HepG2 (cell line): Measurements from ENCODE around the gene TMC8. TPM values are rescaled to one million over a fixed set of nuclear protein-coding genes. Genes with fewer than 3 reads are reported as not detected.

Experiments
- ARNT ChIP-seq: fragments of 450-650 bp; IDR thresholded peaks from 2 replicates; pipeline ENCODE4 v1.6.1; 2017
- CBX5 ChIP-seq: sonication (generic); formaldehyde crosslinking; IDR thresholded peaks from 2 replicates; pipeline ENCODE4 v1.4.0; 2020; ENCODE audit warnings: missing genetic modification reagents, borderline replicate concordance
- CHD2 ChIP-seq: IDR thresholded peaks from 2 replicates; pipeline ENCODE4 v1.6.1; 2011; ENCODE audit warnings: low read depth, low read length, improper control_type of control experiment
- CREM ChIP-seq, 2 experiments: sonication (generic) in 1 of 2; formaldehyde crosslinking in 1 of 2; IDR thresholded peaks; 2 replicates each; pipeline versions ENCODE4 v1.4.0 to v1.6.1; 2016 to 2020; ENCODE audit warnings: antibody characterized with exemption in 1 of 2, mild to moderate bottlenecking in 1 of 2, missing genetic modification reagents in 1 of 2
- ETV6 ChIP-seq: sonication (generic); formaldehyde crosslinking; conservative IDR thresholded peaks from 2 replicates; pipeline ENCODE4 v1.4.0; 2020; ENCODE audit warnings: missing genetic modification reagents
- HDAC1 ChIP-seq: sonication (generic); formaldehyde crosslinking; IDR thresholded peaks from 2 replicates; pipeline ENCODE4 v1.5.1; 2020; ENCODE audit warnings: mild to moderate bottlenecking, missing genetic modification reagents
- HMG20A ChIP-seq: IDR thresholded peaks from 2 replicates; pipeline ENCODE4 v1.6.1; 2016; ENCODE audit warnings: borderline replicate concordance
- JARID2 ChIP-seq: sonication (generic); formaldehyde crosslinking; IDR thresholded peaks from 2 replicates; pipeline ENCODE4 v1.8.1; 2023; ENCODE audit warnings: missing genetic modification reagents, inconsistent platforms; ENCODE audit not compliant: insufficient replicate concordance
- MAX ChIP-seq: IDR thresholded peaks from 2 replicates; pipeline ENCODE4 v1.6.1; 2012; ENCODE audit warnings: inconsistent platforms
- NCOA1 ChIP-seq: sonication (generic); formaldehyde crosslinking; IDR thresholded peaks from 2 replicates; pipeline ENCODE4 v1.9.0; 2021; ENCODE audit warnings: missing genetic modification reagents
- NONO ChIP-seq, 2 experiments: fragments of 450-650 bp in 1 of 2; sonication (generic) in 1 of 2; formaldehyde crosslinking in 1 of 2; IDR thresholded peaks in 1 of 2; conservative IDR thresholded peaks in 1 of 2; 2 replicates each; pipeline versions ENCODE4 v1.6.1 to v1.8.0; 2017 to 2022; ENCODE audit warnings: mild to moderate bottlenecking in 1 of 2, missing genetic modification reagents in 1 of 2, moderate library complexity in 1 of 2
- NR1H2 ChIP-seq: sonication (generic); formaldehyde crosslinking; IDR thresholded peaks from 2 replicates; pipeline ENCODE4 v1.8.1; 2022; ENCODE audit warnings: low read depth, missing genetic modification reagents, borderline replicate concordance
- NR2F2 ChIP-seq: IDR thresholded peaks from 2 replicates; pipeline ENCODE4 v1.6.1; 2012; ENCODE audit warnings: low read depth, inconsistent platforms, borderline replicate concordance
- PCBP1 ChIP-seq: fragments of 200-400 bp; formaldehyde crosslinking; IDR thresholded peaks from 2 replicates; pipeline ENCODE4 v1.6.1; 2017; ENCODE audit warnings: mild to moderate bottlenecking, low read depth, low read length, borderline replicate concordance
- PHF8 ChIP-seq: sonication (generic); formaldehyde crosslinking; IDR thresholded peaks from 2 replicates; pipeline ENCODE4 v1.5.0; 2020; ENCODE audit warnings: missing genetic modification reagents
- RAD51 ChIP-seq: fragments of 450-650 bp; IDR thresholded peaks from 2 replicates; pipeline ENCODE4 v1.6.1; 2016; ENCODE audit warnings: borderline replicate concordance
- RCOR2 ChIP-seq: IDR thresholded peaks from 2 replicates; pipeline ENCODE4 v1.6.1; 2016; ENCODE audit warnings: missing biosample characterization, missing genetic modification reagents
- SMC3 ChIP-seq: IDR thresholded peaks from 2 replicates; pipeline ENCODE4 v1.6.1; 2011; ENCODE audit warnings: low read length, improper control_type of control experiment
- TMF1 ChIP-seq: sonication (generic); formaldehyde crosslinking; IDR thresholded peaks from 2 replicates; pipeline ENCODE4 v1.8.1; 2022; ENCODE audit warnings: low read depth, missing genetic modification reagents
- XBP1 ChIP-seq: sonication (generic); formaldehyde crosslinking; IDR thresholded peaks from 2 replicates; pipeline ENCODE4 v1.5.0; 2020; ENCODE audit warnings: missing genetic modification reagents
- ZBTB4 ChIP-seq: sonication (generic); formaldehyde crosslinking; IDR thresholded peaks from 2 replicates; pipeline ENCODE4 v1.4.0; 2020; ENCODE audit warnings: missing genetic modification reagents, mild to moderate bottlenecking, borderline replicate concordance
- ZKSCAN5 ChIP-seq: sonication (generic); formaldehyde crosslinking; IDR thresholded peaks from 2 replicates; pipeline ENCODE4 v1.5.1; 2020; ENCODE audit warnings: mild to moderate bottlenecking, missing genetic modification reagents
- ZNF382 ChIP-seq: sonication (generic); formaldehyde crosslinking; IDR thresholded peaks from 2 replicates; pipeline ENCODE4 v1.5.0; 2020; ENCODE audit warnings: missing genetic modification reagents, mild to moderate bottlenecking, borderline replicate concordance
- ZNF383 ChIP-seq: sonication (generic); formaldehyde crosslinking; IDR thresholded peaks from 2 replicates; pipeline ENCODE4 v1.4.0; 2020; ENCODE audit warnings: missing genetic modification reagents, mild to moderate bottlenecking, borderline replicate concordance
- ZNF432 ChIP-seq: sonication (generic); formaldehyde crosslinking; IDR thresholded peaks from 2 replicates; pipeline ENCODE4 v1.5.0; 2020; ENCODE audit warnings: missing genetic modification reagents, mild to moderate bottlenecking, borderline replicate concordance
- ZNF629 ChIP-seq: sonication (generic); formaldehyde crosslinking; conservative IDR thresholded peaks from 2 replicates; pipeline ENCODE4 v1.5.0; 2020; ENCODE audit warnings: missing genetic modification reagents
- ZNF652 ChIP-seq: IDR thresholded peaks from 2 replicates; pipeline ENCODE4 v1.6.1; 2016; ENCODE audit warnings: low read depth, borderline replicate concordance
- ZNF672 ChIP-seq: sonication (generic); formaldehyde crosslinking; IDR thresholded peaks from 2 replicates; pipeline ENCODE4 v1.8.1; 2022; ENCODE audit warnings: missing genetic modification reagents
- ZNF761 ChIP-seq: sonication (generic); formaldehyde crosslinking; conservative IDR thresholded peaks from 2 replicates; pipeline ENCODE4 v1.4.0; 2020; ENCODE audit warnings: mild to moderate bottlenecking, missing genetic modification reagents
- ZNF766 ChIP-seq: sonication (generic); formaldehyde crosslinking; IDR thresholded peaks from 2 replicates; pipeline ENCODE4 v1.5.0; 2020; ENCODE audit warnings: missing genetic modification reagents, borderline replicate concordance
- ZNF777 ChIP-seq: sonication (generic); formaldehyde crosslinking; IDR thresholded peaks from 2 replicates; pipeline ENCODE4 v1.4.0; 2020; ENCODE audit warnings: missing genetic modification reagents
- polyA plus RNA-seq, 8 experiments: library from polyadenylated mRNA; depleted of rRNA in 3 of 8; stranded (reverse) in 7 of 8; unstranded in 1 of 8; fragments of >200 nt; fragmentation: Illumina TruSeq in 4 of 8; extraction: Trizol in 4 of 8; gene quantifications; 2 replicates each; pipeline versions ENCODE4 v1.2.1 to v1.2.3, GENCODE V29; 2011 to 2016; ENCODE audit warnings: low read depth in 4 of 8, missing spikeins in 1 of 8, mixed read lengths in 1 of 8; ENCODE audit not compliant: insufficient read depth in 1 of 8
- total RNA-seq, 5 experiments: library from RNA; depleted of rRNA; stranded (reverse); fragments of >200 nt; fragmentation: Illumina TruSeq; extraction: Trizol; gene quantifications; 2 replicates each; pipeline ENCODE4 v1.2.3, GENCODE V29; 2016; ENCODE audit warnings: low read depth in 1 of 5

TMC8 gene
- total and polyA plus RNA-seq, 2 of the 13 experiments (the other 11 are each of a cell fraction or from before 2014, with no cell fraction given) = 0.53 to 7.8 TPM

DNA sequence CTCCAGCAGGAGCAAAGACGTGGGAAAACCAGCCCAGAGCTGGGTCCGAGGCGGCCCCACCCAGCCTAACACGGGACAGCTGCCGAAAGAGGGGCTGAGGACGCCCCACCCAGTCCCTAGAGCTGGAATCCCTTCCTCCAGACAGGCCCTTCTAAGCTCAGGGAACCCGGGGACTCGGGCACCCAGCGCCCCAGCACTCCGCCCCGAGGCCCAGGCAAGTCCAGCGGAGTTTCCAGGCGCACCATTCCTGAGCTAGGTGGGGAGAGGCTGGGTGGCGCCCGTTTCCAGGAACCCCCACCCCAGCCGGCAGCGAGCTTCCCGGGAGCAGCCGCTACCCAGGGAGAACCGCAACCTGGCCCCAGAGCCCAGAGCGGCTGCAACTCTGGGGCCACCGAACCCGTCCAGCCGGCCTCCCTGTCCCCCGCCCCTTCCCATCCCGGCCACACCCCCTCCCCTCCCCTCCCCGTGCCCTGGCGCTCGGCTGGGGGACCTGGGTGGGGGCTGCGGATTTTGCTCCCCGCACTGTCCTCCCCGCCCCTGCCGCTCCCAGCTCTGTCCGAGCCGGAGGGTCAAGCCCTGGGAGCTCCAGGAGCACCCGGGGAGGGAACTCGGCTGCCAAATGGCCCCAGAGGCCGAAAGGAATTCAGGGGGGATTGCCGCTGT lies 2.6 kb upstream of the TMC8 start (continued):
- no peak for TF ChIP-seq ZNF761 (CRISPR knock-in tag)
- TF ChIP-seq ARNT = no peak
- TF ChIP-seq ZNF629 = no peak
- no peak for TF ChIP-seq TMF1 (CRISPR knock-in tag)
- TF ChIP-seq NCOA1 = no peak
- TF ChIP-seq ZNF383 = no peak
- TF ChIP-seq RCOR2 (CRISPR knock-in tag) = no peak
- TF ChIP-seq NR2F2 = no peak
- no peak for TF ChIP-seq ZBTB4 (CRISPR knock-in tag)
- TF ChIP-seq ZNF432 = no peak
- TF ChIP-seq XBP1 = no peak
- TF ChIP-seq JARID2 = no peak
- peak; percentile 11; the same call in 1 of the 2 replicates for TF ChIP-seq ETV6
- no peak; the same call in 1 of the 2 replicates for TF ChIP-seq NR1H2 (CRISPR knock-in tag)
- no peak for TF ChIP-seq ZKSCAN5 (CRISPR knock-in tag)
- no peak for TF ChIP-seq ZNF652 (CRISPR knock-in tag)
- no peak for TF ChIP-seq CREM (IDR thresholded peaks at IDR 0.05)
- TF ChIP-seq CREM (CRISPR knock-in tag; IDR thresholded peaks at IDR 0.05) = no peak
- no peak for TF ChIP-seq NONO (IDR thresholded peaks at IDR 0.05)
- no peak for TF ChIP-seq NONO (CRISPR knock-in tag; conservative IDR thresholded peaks at IDR 0.05)
- no peak for TF ChIP-seq CBX5 (CRISPR knock-in tag)
- TF ChIP-seq CHD2 = no peak
- no peak for TF ChIP-seq ZNF672 (CRISPR knock-in tag)
- TF ChIP-seq SMC3 = no peak
- TF ChIP-seq PHF8 (CRISPR knock-in tag) = peak; percentile 51
- no peak for TF ChIP-seq ZNF382 (CRISPR knock-in tag)
- TF ChIP-seq MAX = no peak
- 0 out of 2 replicates have a peak, but pooled peaks have one; percentile 19 for TF ChIP-seq PCBP1
- TF ChIP-seq ZNF766 (CRISPR knock-in tag) = no peak
- no peak for TF ChIP-seq RAD51
- TF ChIP-seq HMG20A (CRISPR knock-in tag) = no peak
- peak; percentile 47 for TF ChIP-seq ZNF777 (CRISPR knock-in tag)
- peak; percentile 47; the same call in 1 of the 2 replicates for TF ChIP-seq HDAC1 (CRISPR knock-in tag)
